ENCODE results near the gene GALK1. TPM values are rescaled to one million over a fixed set of nuclear protein-coding genes. Genes with fewer than 3 reads are reported as not detected.

The GALK1 gene
- polyA plus RNA-seq, 3 donors: 44.8 to 108 (median 84.3) TPM

GRCh38 chr17:75803883-75804282 lies 38.9 kb upstream of the GALK1 start:
- peaks cover 14 to 29% of the 10 kb centered on the region in 2 donors for H3K36me3 Mint-ChIP-seq
- no peak overlapping the region for H3K27ac Mint-ChIP-seq
- H3K79me2 ChIP-seq (ENCODE audit: insufficient read depth, low read length): peaks cover 16% of the 10 kb centered on the region

GRCh38 chr17:75799402-75799801 lies 34.4 kb upstream of the GALK1 start:
- peaks cover 32 to 59% of the 10 kb centered on the region in 2 donors for H3K36me3 Mint-ChIP-seq
- no peaks in the 10 kb centered on the region for H3K4me1 Mint-ChIP-seq
- H4K20me1 ChIP-seq (ENCODE audit: insufficient read depth, low read length): no peaks in the 10 kb centered on the region
- peaks cover 20% of the 10 kb centered on the region for H3K79me2 ChIP-seq (ENCODE audit: insufficient read depth, low read length)
- H3K36me3 ChIP-seq (replicated peaks in 1 of 2; ENCODE audit: control insufficient read depth in 1 of 2, insufficient read depth in 2 of 2, low read length in 2 of 2): peaks cover 16 to 45% of the 10 kb centered on the region in 2 donors
- no peaks in the 10 kb centered on the region for H3K9me3 ChIP-seq (replicated peaks in 1 of 2; ENCODE audit: control insufficient read depth in 1 of 2, insufficient read depth in 1 of 2, low read length in 2 of 2)
- intact Hi-C loops (cut with micrococcal nuclease): no loop called here
- no peak overlapping the region for H3K4me2 ChIP-seq (replicated peaks; ENCODE audit: extremely low read depth, low read length, poor library complexity, severe bottlenecking)
- TF ChIP-seq CTCF (IDR thresholded peaks at IDR 0.05): no peak
- peaks cover 0 to 2% (median 0%) of the 10 kb centered on the region in 7 donors for H3K9me3 Mint-ChIP-seq
- no peaks in the 10 kb centered on the region for H3K27me3 ChIP-seq (ENCODE audit: control insufficient read depth in 2 of 2, insufficient read depth in 2 of 2, low read length in 2 of 2)
- no peak for DNase-seq
- H3K27me3 Mint-ChIP-seq (ENCODE audit: low read depth in 3 of 3): no peaks in the 10 kb centered on the region
- no peak overlapping the region for H3K27ac Mint-ChIP-seq
- H3K9ac ChIP-seq (ENCODE audit: insufficient read depth, low read length, poor library complexity, severe bottlenecking): no peak overlapping the region
- no peak overlapping the region for H3K4me3 ChIP-seq (replicated peaks in 1 of 3; ENCODE audit: low read depth in 2 of 3, low read length in 3 of 3)
- no peak overlapping the region for H3K27ac ChIP-seq (ENCODE audit: low read depth in 1 of 2, low read length in 2 of 2)
- H2AFZ ChIP-seq (ENCODE audit: insufficient read depth, low read depth, low read length, poor library complexity, severe bottlenecking): no peak overlapping the region
- 93% methylated on average over 2 of the region's 4 CpGs for WGBS (ENCODE audit: insufficient coverage)
- H3K4me1 ChIP-seq (ENCODE audit: control insufficient read depth in 1 of 2, insufficient read depth in 2 of 2, low read length in 2 of 2): no peaks in the 10 kb centered on the region
- H3K4me3 Mint-ChIP-seq: no peak overlapping the region

More at GRCh38 chr17:75803883-75804282, 38.9 kb upstream of the GALK1 start:
- DNase-seq: no peak
- Histone ChIP-seq H3K4me3 (replicated peaks in 1 of 3; ENCODE audit: low read depth in 2 of 3, low read length in 3 of 3) (no peak overlapping the region), H3K9ac (ENCODE audit: insufficient read depth, low read length, poor library complexity, severe bottlenecking) (no peak overlapping the region), H3K27ac (ENCODE audit: low read depth in 1 of 2, low read length in 2 of 2) (no peak overlapping the region), H4K20me1 (ENCODE audit: insufficient read depth, low read length) (no peaks in the 10 kb centered on the region), H2AFZ (ENCODE audit: insufficient read depth, low read depth, low read length, poor library complexity, severe bottlenecking) (no peak overlapping the region), H3K4me1 (ENCODE audit: control insufficient read depth in 1 of 2, insufficient read depth in 2 of 2, low read length in 2 of 2) (no peaks in the 10 kb centered on the region), H3K27me3 (ENCODE audit: control insufficient read depth in 2 of 2, insufficient read depth in 2 of 2, low read length in 2 of 2) (no peaks in the 10 kb centered on the region), H3K36me3 (replicated peaks in 1 of 2; ENCODE audit: control insufficient read depth in 1 of 2, insufficient read depth in 2 of 2, low read length in 2 of 2) (peaks cover 12 to 19% of the 10 kb centered on the region in 2 donors), H3K9me3 (replicated peaks in 1 of 2; ENCODE audit: control insufficient read depth in 1 of 2, insufficient read depth in 1 of 2, low read length in 2 of 2) (no peaks in the 10 kb centered on the region), H3K4me2 (replicated peaks; ENCODE audit: extremely low read depth, low read length, poor library complexity, severe bottlenecking) (no peak overlapping the region)
- Mint-ChIP-seq H3K4me3 (no peak overlapping the region), H3K27me3 (ENCODE audit: low read depth in 3 of 3) (peaks cover 0 to 1% (median 0%) of the 10 kb centered on the region in 3 donors), H3K4me1 (no peaks in the 10 kb centered on the region), H3K9me3 (peaks cover 0 to 3% (median 0%) of the 10 kb centered on the region in 7 donors)
- intact Hi-C loops (cut with micrococcal nuclease): no loop called here
- no CpG with 5 or more reads among the region's 1 CpG for WGBS (ENCODE audit: insufficient coverage)
- TF ChIP-seq CTCF (IDR thresholded peaks at IDR 0.05): no peak
